ENCODE measurements around the gene ELK1.

DNA sequence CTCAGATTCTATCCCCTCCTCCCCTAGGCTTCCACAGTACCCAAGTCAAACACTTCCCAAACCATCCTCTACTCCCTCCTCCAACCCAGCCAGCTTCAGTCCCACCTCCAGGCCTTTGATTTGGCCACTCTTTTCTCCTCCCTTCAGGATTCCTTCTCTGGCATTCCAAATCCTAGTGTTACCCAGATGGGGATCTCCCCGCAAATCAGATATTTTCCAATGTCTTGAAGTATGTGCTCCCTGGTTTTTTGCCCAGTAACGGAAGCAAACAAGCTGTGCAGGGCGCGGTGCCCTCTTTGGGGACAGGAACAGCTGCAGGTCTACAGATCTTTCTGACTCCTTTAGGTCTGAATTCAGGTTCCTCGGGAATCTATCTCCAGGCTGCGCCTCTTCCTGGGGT lies 28.5 kb downstream of the ELK1 start:
- TF ChIP-seq, protein P1, sequence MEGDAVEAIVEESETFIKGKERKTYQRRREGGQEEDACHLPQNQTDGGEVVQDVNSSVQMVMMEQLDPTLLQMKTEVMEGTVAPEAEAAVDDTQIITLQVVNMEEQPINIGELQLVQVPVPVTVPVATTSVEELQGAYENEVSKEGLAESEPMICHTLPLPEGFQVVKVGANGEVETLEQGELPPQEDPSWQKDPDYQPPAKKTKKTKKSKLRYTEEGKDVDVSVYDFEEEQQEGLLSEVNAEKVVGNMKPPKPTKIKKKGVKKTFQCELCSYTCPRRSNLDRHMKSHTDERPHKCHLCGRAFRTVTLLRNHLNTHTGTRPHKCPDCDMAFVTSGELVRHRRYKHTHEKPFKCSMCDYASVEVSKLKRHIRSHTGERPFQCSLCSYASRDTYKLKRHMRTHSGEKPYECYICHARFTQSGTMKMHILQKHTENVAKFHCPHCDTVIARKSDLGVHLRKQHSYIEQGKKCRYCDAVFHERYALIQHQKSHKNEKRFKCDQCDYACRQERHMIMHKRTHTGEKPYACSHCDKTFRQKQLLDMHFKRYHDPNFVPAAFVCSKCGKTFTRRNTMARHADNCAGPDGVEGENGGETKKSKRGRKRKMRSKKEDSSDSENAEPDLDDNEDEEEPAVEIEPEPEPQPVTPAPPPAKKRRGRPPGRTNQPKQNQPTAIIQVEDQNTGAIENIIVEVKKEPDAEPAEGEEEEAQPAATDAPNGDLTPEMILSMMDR (conservative IDR thresholded peaks at IDR 0.05), result no peak
- no peak for TF ChIP-seq ZFX (IDR thresholded peaks at IDR 0.05)
